Psoas muscle (tissue), 8 donors: Measurements from ENCODE around the gene DDI2. TPM values are rescaled to one million over a fixed set of nuclear protein-coding genes. Genes with fewer than 3 reads are reported as not detected.
"Not testable (repeated sequence)": the region's sequence is repeated elsewhere in the genome, so short reads cannot be mapped to it uniquely, and the experiment has no call there.

Experiments
- ATAC-seq, 4 donors: fragments of 200-7000 bp; cut with Tn5 transposase; one replicate each; pipeline ENCODE4 v1.9.1; 2020; ENCODE audit warnings: moderate library complexity in 3 of 4, mild to moderate bottlenecking in 2 of 4
- DNase-seq, 2 donors: peaks; one replicate each; pipeline ENCODE4 v3.0.0-alpha.2; 2020
- H3K27ac ChIP-seq: fragments of 200-600 bp; one replicate; pipeline ENCODE4 v1.8.0; 2022
- H3K27me3 ChIP-seq, 3 donors: fragments of 200-600 bp in 1 of 3; one replicate each; pipeline versions ENCODE4 v1.6.1 to v1.8.0; 2013 to 2022; ENCODE audit warnings: low read length in 2 of 3, mild to moderate bottlenecking in 2 of 3, moderate library complexity in 1 of 3; ENCODE audit not compliant: insufficient read depth in 3 of 3
- H3K36me3 ChIP-seq, 2 donors: fragments of 200-600 bp in 1 of 2; one replicate each; pipeline versions ENCODE4 v1.6.1 to v1.8.0; 2013 to 2022; ENCODE audit warnings: low read depth in 1 of 2, mild to moderate bottlenecking in 1 of 2, moderate library complexity in 1 of 2; ENCODE audit not compliant: insufficient read depth in 1 of 2
- H3K4me1 ChIP-seq: fragments of 200-600 bp; one replicate; pipeline ENCODE4 v1.8.0; 2022
- H3K4me3 ChIP-seq: fragments of 200-600 bp; one replicate; pipeline ENCODE4 v1.8.0; 2022; ENCODE audit warnings: mild to moderate bottlenecking
- H3K9me3 ChIP-seq: fragments of 200-600 bp; one replicate; pipeline ENCODE4 v1.8.0; 2022
- WGBS, 3 donors: extraction: QIAGEN DNeasy Blood & Tissue Kit; methylation state at CpG; one replicate each; pipeline versions ENCODE4 v1.1.6 to v1.1.7; 2013; 5-methylcytosine and 5-hydroxymethylcytosine counted together
- intact Hi-C, 2 donors: fragments of 100-400 bp; cut with DNase I; formaldehyde crosslinking; loops; one replicate each; pipeline versions ENCODE4 v1.11.0 to v1.14.2; 2022
- polyA plus RNA-seq, 3 donors: library from polyadenylated mRNA; stranded (reverse); fragments of 200-250 nt; gene quantifications; one replicate each; pipeline ENCODE4 v1.2.3, GENCODE V29; 2013
- total RNA-seq, 4 donors: library from RNA; stranded (reverse); fragmentation: NEBNext Ultra II Directional in 2 of 4; extraction: Animal tissue kit (Norgen Biotek cat#: 25700) in 2 of 4; gene quantifications; one replicate each; pipeline versions ENCODE4 v1.2.1 to v1.2.4, GENCODE V29; 2021 to 2023
- TF ChIP-seq, protein P1 (sequence below): fragments of 200-600 bp; IDR thresholded peaks from one replicate; pipeline ENCODE4 v1.8.0; 2022; ENCODE audit warnings: antibody characterized with exemption
- donor health status: healthy with polysubstance abuse.
- donor health status: DM: no; HTN: no; CAD: no; lungs with moderate emphysema.
- donor health status: Bipolar disorder and iron deficiency.
- donor health status: healthy.
- donor health status: DM: yes; HTN: yes; CAD: no.
- donor health status: DM: no; HTN: no; CAD: no.
- donor health status: DM: no; HTN: no; CAD: no.
- donor health status: DM: yes; HTN: yes; CAD: no.

Gene DDI2
- total and polyA plus RNA-seq, 7 donors = 4.8 to 80.2 (median 35.4) TPM

DNA sequence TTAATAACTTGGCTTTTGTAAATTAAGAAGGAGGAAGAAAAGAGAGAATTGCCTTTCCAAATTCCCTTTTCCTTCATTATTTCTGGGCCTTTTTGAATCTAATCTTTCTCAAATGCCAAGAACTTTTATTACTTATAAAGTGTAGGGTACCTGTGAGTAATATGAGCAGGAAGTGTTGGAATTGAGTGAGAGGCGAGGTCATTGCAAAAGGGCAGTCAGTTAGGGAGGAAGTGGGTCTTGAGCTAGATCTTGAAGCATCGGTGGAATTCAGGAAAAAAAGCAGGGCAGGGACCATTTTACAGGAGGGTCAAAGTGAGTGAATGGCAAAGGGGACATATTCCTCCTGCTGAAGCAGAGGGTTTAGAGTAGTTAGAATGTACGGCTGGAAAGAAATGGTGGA is 23.4 kb downstream of the DDI2 start:
- 87 to 96% (median 95%) methylated on average over 3 of the region's 3 CpGs for WGBS, 3 donors
- TF ChIP-seq, protein P1, sequence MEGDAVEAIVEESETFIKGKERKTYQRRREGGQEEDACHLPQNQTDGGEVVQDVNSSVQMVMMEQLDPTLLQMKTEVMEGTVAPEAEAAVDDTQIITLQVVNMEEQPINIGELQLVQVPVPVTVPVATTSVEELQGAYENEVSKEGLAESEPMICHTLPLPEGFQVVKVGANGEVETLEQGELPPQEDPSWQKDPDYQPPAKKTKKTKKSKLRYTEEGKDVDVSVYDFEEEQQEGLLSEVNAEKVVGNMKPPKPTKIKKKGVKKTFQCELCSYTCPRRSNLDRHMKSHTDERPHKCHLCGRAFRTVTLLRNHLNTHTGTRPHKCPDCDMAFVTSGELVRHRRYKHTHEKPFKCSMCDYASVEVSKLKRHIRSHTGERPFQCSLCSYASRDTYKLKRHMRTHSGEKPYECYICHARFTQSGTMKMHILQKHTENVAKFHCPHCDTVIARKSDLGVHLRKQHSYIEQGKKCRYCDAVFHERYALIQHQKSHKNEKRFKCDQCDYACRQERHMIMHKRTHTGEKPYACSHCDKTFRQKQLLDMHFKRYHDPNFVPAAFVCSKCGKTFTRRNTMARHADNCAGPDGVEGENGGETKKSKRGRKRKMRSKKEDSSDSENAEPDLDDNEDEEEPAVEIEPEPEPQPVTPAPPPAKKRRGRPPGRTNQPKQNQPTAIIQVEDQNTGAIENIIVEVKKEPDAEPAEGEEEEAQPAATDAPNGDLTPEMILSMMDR = no peak
- ATAC-seq = no peak
- no peak overlapping the region for H3K27ac ChIP-seq
- no peak for DNase-seq
- H3K4me3 ChIP-seq = no peak overlapping the region
- intact Hi-C loops = no loop called here
- peaks cover 9 to 100% of the 10 kb centered on the region in 2 donors for H3K36me3 ChIP-seq
- H3K4me1 ChIP-seq = peaks cover 17% of the 10 kb centered on the region
- no peaks in the 10 kb centered on the region for H3K27me3 ChIP-seq
- H3K9me3 ChIP-seq = no peaks in the 10 kb centered on the region

DNA sequence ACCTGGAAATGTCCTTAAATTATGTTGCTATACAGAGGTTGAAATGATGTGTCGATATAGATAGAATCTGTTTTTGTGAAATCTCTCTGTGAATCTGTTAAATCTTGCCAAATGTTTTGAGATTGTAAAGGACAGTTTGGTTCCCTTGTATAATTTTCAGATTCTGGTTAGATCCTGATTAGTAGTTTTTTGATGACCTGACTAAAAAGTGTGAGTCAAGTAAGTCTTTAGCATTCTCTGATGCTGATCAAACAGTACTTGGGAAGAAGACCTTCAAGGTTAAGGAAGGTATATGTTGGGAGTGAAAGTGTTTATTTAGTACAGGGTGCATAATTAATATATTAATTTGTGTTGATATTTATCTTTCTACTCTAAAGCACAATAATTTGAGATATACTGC is 32.7 kb downstream of the DDI2 start:
- peaks cover 2 to 100% of the 10 kb centered on the region in 2 donors for H3K36me3 ChIP-seq
- H3K27me3 ChIP-seq = no peaks in the 10 kb centered on the region
- WGBS, 3 donors = 97 to 100% (median 98%) methylated on average over 1 of the region's 1 CpG
- TF ChIP-seq, protein P1 = no peak
- peak overlapping the region; percentile 23 for H3K27ac ChIP-seq
- intact Hi-C loops = no loop called here
- no peak for DNase-seq
- H3K9me3 ChIP-seq = no peaks in the 10 kb centered on the region
- peaks cover 9% of the 10 kb centered on the region for H3K4me1 ChIP-seq
- no peak for ATAC-seq
- no peak overlapping the region for H3K4me3 ChIP-seq

- DNase-seq = no peak
- intact Hi-C loops = no loop called here
- ATAC-seq = no peak
- H3K9me3 ChIP-seq = no peaks in the 10 kb centered on the region
- TF ChIP-seq, protein P1 = no peak
- H3K4me1 ChIP-seq = peaks cover 9% of the 10 kb centered on the region
- 79 to 83% (median 79%) methylated on average over 2 of the region's 2 CpGs for WGBS, 3 donors
- no peaks in the 10 kb centered on the region for H3K27me3 ChIP-seq
- H3K27ac ChIP-seq = no peak overlapping the region
- H3K36me3 ChIP-seq = peaks cover 2 to 97% of the 10 kb centered on the region in 2 donors
- H3K4me3 ChIP-seq = no peak overlapping the region
Observed at GRCh38 chr1:15650433-15650832, 33.2 kb downstream of the DDI2 start.

DNA sequence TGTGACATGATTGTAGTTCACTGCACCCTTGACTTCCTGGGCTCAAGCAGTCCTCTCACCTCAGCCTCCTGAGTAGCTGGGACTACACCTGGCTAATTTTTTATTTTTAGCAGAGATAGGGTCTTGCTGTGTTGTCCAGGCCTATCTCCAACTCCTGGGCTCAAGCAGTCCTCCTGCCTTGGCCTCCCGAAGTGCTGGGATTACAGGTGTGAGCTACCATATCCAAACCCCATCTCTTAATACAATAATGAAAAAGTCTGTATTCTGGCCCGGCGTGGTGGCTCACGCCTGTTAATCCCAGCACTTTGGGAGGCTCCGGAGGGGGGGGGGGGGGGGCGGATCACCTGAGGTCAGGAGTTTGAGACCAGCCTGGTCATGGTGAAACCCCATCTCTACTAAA is 34.9 kb downstream of the DDI2 start:
- H3K27ac ChIP-seq = peak overlapping the region; percentile 58
- intact Hi-C loops, DNase-seq, ATAC-seq, H3K4me3 ChIP-seq, H3K9me3 ChIP-seq, H3K27me3 ChIP-seq: not testable (repeated sequence)
- peaks cover 2 to 95% of the 10 kb centered on the region in 2 donors for H3K36me3 ChIP-seq
- 82 to 99% (median 88%) methylated on average over 6 of the region's 6 CpGs for WGBS, 3 donors
- peaks cover 24% of the 10 kb centered on the region for H3K4me1 ChIP-seq

- WGBS, 3 donors = 76 to 83% (median 80%) methylated on average over 6 of the region's 6 CpGs
- peaks cover 33% of the 10 kb centered on the region for H3K4me1 ChIP-seq
- TF ChIP-seq, protein P1 = no peak
- no peaks in the 10 kb centered on the region for H3K27me3 ChIP-seq
- no peaks in the 10 kb centered on the region for H3K9me3 ChIP-seq
- intact Hi-C loops = no loop called here
- peak overlapping the region; percentile 78 for H3K27ac ChIP-seq
- DNase-seq = no peak
- H3K4me3 ChIP-seq = no peak overlapping the region
- no peak for ATAC-seq
- peaks cover 2 to 90% of the 10 kb centered on the region in 2 donors for H3K36me3 ChIP-seq
Observed at GRCh38 chr1:15654091-15654690, 36.9 kb downstream of the DDI2 start.
